HG03439 (cell line): ENCODE data around the gene TRAPPC2.
"Not testable (repeated sequence)": the region's sequence is repeated elsewhere in the genome, so short reads cannot be mapped to it uniquely, and the experiment has no call there.

Experiments used
- ATAC-seq: cut with Tn5 transposase; IDR thresholded peaks from one replicate; pipeline ENCODE4 v1.9.1; 2021; ENCODE audit warnings: mild to moderate bottlenecking, moderate library complexity; ENCODE audit not compliant: unreplicated experiment

The TRAPPC2 gene

DNA sequence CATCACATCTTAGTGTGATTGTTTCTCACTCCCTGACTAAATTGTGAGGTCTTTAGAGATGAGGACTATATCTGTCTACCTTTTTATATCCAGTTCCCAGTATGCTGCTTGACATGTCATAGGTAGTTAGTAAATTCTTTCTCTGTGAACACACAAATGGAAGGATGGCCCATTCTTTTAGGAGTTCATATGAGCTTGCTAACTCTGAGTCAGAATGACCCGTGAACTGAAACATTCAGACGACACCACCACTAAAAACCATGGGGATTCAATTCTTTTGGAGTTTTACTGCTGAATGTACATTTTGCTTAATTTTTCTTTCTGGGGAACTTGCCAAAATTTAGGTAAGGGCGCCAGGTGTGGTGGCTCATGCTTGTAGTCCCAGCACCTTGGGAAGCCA, 14.1 kb upstream of the TRAPPC2 start:
- ATAC-seq = no peak

GRCh38 chrX:13747836-13748235, 13.4 kb upstream of the TRAPPC2 start:
- ATAC-seq = no peak

GRCh38 chrX:13742397-13743176, 8.2 kb upstream of the TRAPPC2 start:
- ATAC-seq = peak; percentile 95

GRCh38 chrX:13741695-13742094, 7.3 kb upstream of the TRAPPC2 start:
- ATAC-seq = no peak

DNA sequence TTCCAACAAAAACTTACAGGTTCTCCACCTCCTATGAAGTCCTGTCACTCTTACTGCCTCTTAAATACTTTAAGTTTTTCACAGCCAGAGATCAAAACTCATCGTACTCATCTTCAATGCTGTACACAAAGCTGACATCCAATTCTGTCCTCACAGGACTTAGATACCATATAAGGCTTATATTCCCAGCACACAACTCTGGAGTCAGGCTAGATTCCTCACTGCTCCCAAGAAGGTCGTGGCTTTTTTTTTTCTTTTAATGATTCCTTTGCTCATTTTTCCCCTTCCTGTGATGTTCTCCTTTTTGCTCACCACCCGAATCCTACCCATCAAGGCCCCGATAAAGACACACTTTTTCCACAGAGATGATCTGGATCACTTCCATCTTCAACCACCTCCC, 914 bp downstream of the TRAPPC2 start:
- no peak for ATAC-seq

- no peak for ATAC-seq
These were observed 2.0 kb downstream of the TRAPPC2 start for GRCh38 chrX:13732246-13733067.

DNA sequence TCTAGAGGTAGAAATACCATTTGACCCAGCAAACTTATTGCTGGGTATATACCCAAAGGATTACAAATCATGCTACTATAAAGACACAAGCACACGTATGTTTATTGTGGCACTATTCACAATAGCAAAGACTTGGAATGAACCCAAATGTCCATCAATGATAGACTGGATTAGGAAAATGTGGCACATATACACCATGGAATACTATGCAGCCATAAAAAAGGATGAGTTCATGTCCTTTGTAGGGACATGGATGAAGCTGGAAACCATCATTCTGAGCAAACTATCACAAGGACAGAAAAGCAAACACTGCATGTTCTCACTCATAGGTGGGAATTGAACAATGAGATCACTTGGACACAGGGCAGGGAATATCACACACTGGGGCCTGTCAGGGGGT, 3.9 kb downstream of the TRAPPC2 start:
- not testable (repeated sequence) for ATAC-seq

GRCh38 chrX:13726583-13726982, 7.8 kb downstream of the TRAPPC2 start:
- ATAC-seq = not testable (repeated sequence)

DNA sequence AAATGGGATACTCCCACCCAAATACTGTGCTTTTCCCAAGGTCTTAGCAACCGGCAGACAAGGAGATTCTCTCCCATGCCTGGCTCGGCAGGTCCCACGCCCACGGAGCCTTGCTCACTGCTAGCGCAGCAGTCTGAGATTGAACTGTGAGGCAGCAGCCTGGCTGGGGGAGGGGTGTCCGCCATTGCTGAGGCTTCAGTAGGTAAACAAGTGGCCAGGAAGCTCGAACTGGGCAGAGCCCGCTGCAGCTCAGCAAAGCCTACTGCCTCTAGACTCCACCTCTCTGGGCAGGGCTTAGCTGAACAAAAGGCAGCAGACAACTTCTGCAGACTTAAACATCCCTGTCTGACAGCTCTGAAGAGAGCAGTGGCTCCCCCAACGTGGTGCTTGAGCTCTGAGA, 9.5 kb downstream of the TRAPPC2 start:
- ATAC-seq = not testable (repeated sequence)

- ATAC-seq = no peak
These were observed 12.5 kb downstream of the TRAPPC2 start for GRCh38 chrX:13721819-13722519.

- ATAC-seq = no peak
These were observed 13.0 kb downstream of the TRAPPC2 start for GRCh38 chrX:13721371-13721770.

DNA sequence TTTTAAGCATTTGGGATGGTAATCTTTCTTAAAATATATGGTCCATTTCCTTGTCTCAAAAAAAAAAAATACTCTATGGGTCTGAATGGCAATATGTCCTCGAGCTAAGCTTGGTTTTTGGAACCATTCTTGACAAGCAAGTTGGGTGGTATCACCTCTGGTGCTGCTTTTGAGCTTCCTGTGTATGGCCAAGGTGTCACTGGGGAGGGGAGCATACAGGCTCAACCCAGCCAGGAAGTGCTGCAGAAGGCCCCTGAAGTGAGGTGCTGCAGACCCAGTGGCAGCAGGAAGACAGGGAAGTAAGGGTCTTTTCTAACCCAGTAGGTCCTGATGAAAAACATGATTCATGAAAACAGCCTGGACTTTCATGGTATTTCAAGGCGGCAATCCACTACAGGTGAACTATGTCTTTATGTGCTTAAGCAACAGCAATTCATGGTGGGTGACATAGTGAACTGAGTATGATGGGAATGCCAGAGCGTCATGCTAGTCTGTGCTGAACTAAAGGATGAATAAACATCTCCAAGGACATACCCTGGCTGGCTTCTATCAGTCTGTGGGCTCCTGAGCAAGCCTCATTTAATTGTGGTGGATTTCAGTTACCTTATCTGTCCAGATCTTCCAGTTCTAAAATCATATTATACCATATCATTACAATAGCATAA, 15.1 kb downstream of the TRAPPC2 start:
- ATAC-seq = no peak

DNA sequence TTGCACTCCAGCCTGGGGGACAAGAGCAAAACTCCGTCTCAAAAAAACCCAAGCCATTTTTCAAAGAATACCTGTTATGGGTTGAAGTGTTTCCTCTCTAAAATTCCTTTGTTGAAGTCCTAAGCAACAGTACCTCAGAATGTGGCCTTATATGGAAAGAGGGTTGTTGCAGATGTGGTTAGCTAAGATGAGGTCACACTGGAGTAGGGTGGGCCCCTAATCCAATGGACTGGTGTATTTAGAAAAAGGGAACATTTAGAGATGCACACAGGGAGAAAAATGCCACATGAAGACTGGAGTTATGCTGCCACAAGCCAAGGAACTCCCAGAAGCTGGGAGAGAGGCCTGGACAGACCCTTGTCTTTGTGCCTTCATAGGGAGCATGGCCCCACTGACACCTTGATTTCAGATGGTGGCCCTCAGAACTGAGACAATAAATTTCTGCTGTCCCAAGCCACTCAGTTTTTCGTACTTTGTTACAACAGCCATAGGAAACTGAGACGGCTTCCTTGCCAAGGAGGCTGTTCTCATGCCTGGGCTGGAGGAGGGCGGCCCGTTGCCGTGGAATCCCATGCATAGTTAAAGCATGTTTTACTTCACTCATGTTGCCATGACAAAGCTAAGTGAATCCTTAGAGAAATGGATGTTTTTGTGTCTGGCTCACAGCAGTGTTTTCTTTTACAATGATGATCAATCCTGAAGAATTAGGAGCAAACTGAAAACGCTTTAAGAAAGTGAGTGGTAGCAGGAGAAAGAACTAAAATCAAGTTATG, 16.5 kb downstream of the TRAPPC2 start:
- no peak for ATAC-seq

DNA sequence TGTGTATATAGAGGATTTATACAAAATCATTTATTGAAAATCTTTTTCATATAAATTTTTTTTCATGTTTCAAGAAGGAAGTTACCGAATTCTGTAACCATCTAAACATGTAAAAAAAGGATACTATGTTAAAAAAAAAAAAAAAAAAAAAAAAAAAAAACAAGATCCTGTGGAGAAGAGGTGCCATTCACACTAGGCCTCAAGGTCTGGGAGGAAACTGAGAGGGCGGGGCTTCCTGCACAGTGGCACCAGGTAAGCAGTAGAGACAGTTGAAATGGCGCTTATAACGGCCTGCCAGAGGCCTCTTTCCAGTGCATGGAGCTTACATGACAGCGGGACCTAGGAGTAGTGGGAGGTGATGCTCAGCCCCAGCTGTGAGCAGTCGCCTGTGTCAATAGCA, 17.5 kb downstream of the TRAPPC2 start:
- ATAC-seq = no peak

DNA sequence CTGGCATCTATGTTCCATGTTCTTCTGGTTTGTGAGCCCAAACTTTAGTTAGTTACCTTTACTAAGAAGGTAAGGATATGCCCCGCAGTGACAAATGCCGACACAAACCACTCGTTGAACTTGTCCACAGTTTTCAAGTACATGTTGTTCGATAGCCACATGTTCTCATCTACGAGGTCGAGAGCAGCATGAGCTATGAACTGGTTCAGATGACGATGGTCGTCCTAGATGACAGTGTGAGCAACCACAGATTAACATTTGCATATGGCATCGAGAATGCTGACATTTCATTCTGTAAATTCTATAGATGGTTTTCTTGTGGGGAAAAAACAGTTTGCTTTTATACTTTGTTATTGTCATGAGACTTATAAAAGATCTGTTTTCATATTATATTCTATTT, 18.0 kb downstream of the TRAPPC2 start:
- no peak for ATAC-seq

GRCh38 chrX:13711141-13711540, 23.3 kb downstream of the TRAPPC2 start:
- ATAC-seq = no peak

GRCh38 chrX:13703589-13703988, 30.8 kb downstream of the TRAPPC2 start:
- ATAC-seq = no peak

DNA sequence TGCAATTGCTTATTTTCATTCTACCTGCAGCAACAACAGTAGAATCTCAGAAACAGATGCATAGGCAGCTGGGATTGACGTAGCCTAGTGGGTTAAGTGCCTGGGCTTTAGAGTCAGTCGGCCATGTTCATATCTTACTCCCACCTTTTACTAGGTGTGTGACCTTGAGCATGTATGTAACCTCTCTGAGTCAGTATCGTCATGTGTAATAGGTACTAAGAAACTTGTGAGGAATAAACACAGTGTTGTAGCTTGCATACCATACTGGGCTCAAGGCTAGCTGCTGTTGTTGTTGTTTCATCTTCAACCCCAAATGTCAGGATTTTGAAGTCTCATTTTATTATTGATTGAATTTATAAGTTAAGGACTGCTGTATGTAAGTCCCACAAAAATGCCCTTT, 31.3 kb downstream of the TRAPPC2 start:
- no peak for ATAC-seq

- no peak for ATAC-seq
These were observed 32.2 kb downstream of the TRAPPC2 start for GRCh38 chrX:13702111-13702789.

DNA sequence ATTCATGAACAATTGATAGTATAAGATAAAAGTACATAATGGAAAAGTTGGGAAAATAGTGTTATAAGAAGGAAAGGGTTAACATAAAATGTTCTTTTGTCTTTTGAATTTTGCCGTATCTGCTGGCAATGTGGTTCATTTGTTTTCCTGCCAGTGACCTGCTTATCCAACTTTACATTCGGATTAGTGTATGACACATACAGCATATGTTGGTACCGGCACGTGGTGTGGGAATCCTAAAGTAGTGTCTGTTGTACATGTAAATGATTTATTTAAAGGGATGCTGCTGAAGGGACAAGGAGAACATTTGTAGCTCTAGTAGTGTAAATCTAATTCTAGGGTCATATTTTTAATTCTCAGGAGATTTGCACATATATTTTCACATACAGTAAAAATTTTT, 34.0 kb downstream of the TRAPPC2 start:
- ATAC-seq = no peak
